Endothelial cell of umbilical vein (primary cell): ENCODE measurements around the gene PRLR. TPM values are rescaled to one million over a fixed set of nuclear protein-coding genes. Genes with fewer than 3 reads are reported as not detected.

Source experiments
- BruUV-seq: library from RNA; stranded (reverse); fragments of 400-500 nt; replicated peaks from 2 replicates; lab custom pipeline; 2021; lab: Mats Ljungman, UMichigan
- CTCF ChIA-PET: fragments of 300-600, 350-600 bp; sonication (Branson Sonifier 250); formaldehyde crosslinking; loops from one replicate; lab custom pipeline; 2021; ENCODE audit warnings: antibody characterized with exemption, inconsistent platforms; lab: Charles Lee
- POLR2A ChIA-PET: fragments of 300-600, 350-600 bp; sonication (Branson Sonifier 250); formaldehyde crosslinking; loops from one replicate; lab custom pipeline; 2021; ENCODE audit warnings: antibody characterized with exemption, inconsistent platforms; lab: Charles Lee
- DNase-seq: peaks from one replicate; pipeline ENCODE4 v3.0.0-alpha.2; 2011; ENCODE audit warnings: low read depth, low spot score
- FAIRE-seq: peaks from 2 replicates; lab custom pipeline; 2011; peaks lifted over from hg19 to GRCh38; lab: Jason Lieb, UNC
- H2AFZ ChIP-seq: 2 replicates; pipeline ENCODE4 v1.6.0; 2012; ENCODE audit warnings: low read depth, low read length, control low read depth, inconsistent platforms
- H3K27ac ChIP-seq: 2 replicates; pipeline ENCODE4 v1.5.1; 2011; ENCODE audit warnings: low read depth, mild to moderate bottlenecking, control low read depth, low read length, moderate library complexity; ENCODE audit not compliant: insufficient read depth
- H3K27me3 ChIP-seq, 2 experiments: 2 replicates each; pipeline versions ENCODE4 v1.6.0 to v1.6.1; 2011; ENCODE audit warnings: low read length in 2 of 2, mixed read lengths in 1 of 2; ENCODE audit not compliant: control insufficient read depth in 2 of 2, insufficient read depth in 2 of 2
- H3K36me3 ChIP-seq, 2 experiments: 2 replicates in 1 of 2; 3 replicates in 1 of 2; pipeline ENCODE4 v1.5.1; 2011; ENCODE audit warnings: low read length in 2 of 2, mild to moderate bottlenecking in 1 of 2, moderate library complexity in 1 of 2; ENCODE audit not compliant: control insufficient read depth in 2 of 2, insufficient read depth in 2 of 2; ENCODE audit errors: extremely low read depth in 1 of 2
- H3K4me1 ChIP-seq: 3 replicates; pipeline ENCODE4 v1.5.1; 2011; ENCODE audit warnings: mild to moderate bottlenecking, low read length; ENCODE audit not compliant: control insufficient read depth, insufficient read depth; ENCODE audit errors: extremely low read depth
- H3K4me2 ChIP-seq: 2 replicates; pipeline ENCODE4 v1.6.1; 2011; ENCODE audit warnings: low read length, control low read depth, mixed read lengths; ENCODE audit not compliant: insufficient read depth
- H3K4me3 ChIP-seq, 3 experiments: fragments of 200-600 bp in 1 of 3; sonication (generic), shearing (Covaris generic) in 1 of 3; replicated peaks in 1 of 3; 2 replicates each; pipeline ENCODE4 v1.5.1; 2011 to 2016; ENCODE audit warnings: control low read depth in 3 of 3, low read length in 3 of 3, mild to moderate bottlenecking in 2 of 3, inconsistent platforms in 1 of 3, low read depth in 1 of 3, moderate library complexity in 1 of 3; ENCODE audit not compliant: insufficient read depth in 1 of 3
- H3K79me2 ChIP-seq: 2 replicates; pipeline ENCODE4 v1.6.0; 2012; ENCODE audit warnings: low read length, inconsistent platforms; ENCODE audit not compliant: control insufficient read depth, insufficient read depth
- H3K9ac ChIP-seq: replicated peaks from 2 replicates; pipeline ENCODE3; 2011; ENCODE audit warnings: low read length, control low read depth; ENCODE audit not compliant: insufficient read depth; ENCODE audit errors: extremely low read depth
- H3K9me1 ChIP-seq: replicated peaks from 3 replicates; pipeline ENCODE4 v1.6.0; 2011; ENCODE audit warnings: mild to moderate bottlenecking, low read length; ENCODE audit not compliant: control insufficient read depth, insufficient read depth; ENCODE audit errors: extremely low read depth
- H3K9me3 ChIP-seq: replicated peaks from 2 replicates; pipeline ENCODE4 v1.5.1; 2012; ENCODE audit warnings: low read length, inconsistent platforms; ENCODE audit not compliant: control insufficient read depth, insufficient read depth
- H4K20me1 ChIP-seq: replicated peaks from 2 replicates; pipeline ENCODE3; 2011; ENCODE audit warnings: mild to moderate bottlenecking, low read length; ENCODE audit not compliant: control insufficient read depth, insufficient read depth; ENCODE audit errors: extremely low read depth
- CTCF ChIP-seq, 2 donors: IDR thresholded peaks; 1 replicate in 1 of 2; 2 replicates in 1 of 2; pipeline ENCODE4 v1.5.1; 2011; ENCODE audit warnings: low read length in 2 of 2, mild to moderate bottlenecking in 2 of 2, moderate library complexity in 2 of 2, control low read depth in 1 of 2, inconsistent platforms in 1 of 2, low read depth in 1 of 2; ENCODE audit not compliant: insufficient read depth in 1 of 2; ENCODE audit errors: extremely low read depth in 1 of 2
- EZH2 ChIP-seq: IDR thresholded peaks from 2 replicates; pipeline ENCODE4 v1.6.1; 2012; ENCODE audit warnings: borderline replicate concordance, low read depth, mild to moderate bottlenecking, moderate library complexity, low read length, inconsistent platforms; ENCODE audit not compliant: severe bottlenecking
- FOS ChIP-seq: IDR thresholded peaks from 2 replicates; pipeline ENCODE4 v1.6.1; 2011; ENCODE audit warnings: mild to moderate bottlenecking, low read length, moderate library complexity, borderline replicate concordance; ENCODE audit not compliant: insufficient read depth
- GATA2 ChIP-seq: IDR thresholded peaks from 2 replicates; pipeline ENCODE4 v1.7.0; 2011; ENCODE audit warnings: low read depth, mild to moderate bottlenecking, moderate library complexity, mixed read lengths, low read length; ENCODE audit not compliant: insufficient read length, insufficient read depth
- JUN ChIP-seq: IDR thresholded peaks from 2 replicates; pipeline ENCODE4 v1.6.1; 2011; ENCODE audit warnings: borderline replicate concordance, low read depth; ENCODE audit not compliant: insufficient read length, insufficient read depth
- MYC ChIP-seq: IDR thresholded peaks from one replicate; pipeline ENCODE4 v1.6.1; 2011; ENCODE audit warnings: mild to moderate bottlenecking, low read depth, low read length
- POLR2A ChIP-seq: IDR thresholded peaks from 2 replicates; pipeline ENCODE4 v1.6.1; 2012; ENCODE audit warnings: low read depth, mild to moderate bottlenecking, control low read depth, low read length
- POLR2AphosphoS5 ChIP-seq: IDR thresholded peaks from 2 replicates; pipeline ENCODE4 v1.6.1; 2012; ENCODE audit warnings: low read depth, mild to moderate bottlenecking, control low read depth, low read length, moderate library complexity; ENCODE audit not compliant: insufficient read depth
- dilution Hi-C: fragments of 300-500 bp; cut with MboI; formaldehyde crosslinking; loops from one replicate; pipeline ENCODE4 v1.15.0; 2019; ENCODE audit warnings: low sequenced_read_pairs; ENCODE audit not compliant: extremely low pct_ligation_motif_present
- intact Hi-C: fragments of 100-400 bp; cut with micrococcal nuclease; formaldehyde crosslinking; loops from one replicate; pipeline ENCODE4 v1.10.0; 2022
- polyA plus RNA-seq, 4 experiments: library from polyadenylated mRNA; depleted of rRNA in 3 of 4; stranded (reverse) in 3 of 4; unstranded in 1 of 4; fragments of >200 nt; gene quantifications; 2 replicates each; pipeline versions ENCODE4 v1.2.1 to v1.2.3, GENCODE V29; 2011 to 2012; ENCODE audit warnings: missing spikeins in 1 of 4
- total RNA-seq: library from RNA; stranded (reverse); gene quantifications from 2 replicates; pipeline ENCODE4 v1.2.3, GENCODE V29; 2021
- TF ChIP-seq, protein P1 (sequence below): IDR thresholded peaks from 2 replicates; pipeline ENCODE4 v1.6.1; 2011; ENCODE audit not compliant: insufficient read depth, insufficient read length

Gene PRLR
- total and polyA plus RNA-seq, 2 donors (not counting 3 experiments of a cell fraction or from before 2014, with no cell fraction given): not detected

- FAIRE-seq (no peak), DNase-seq (no peak)
- no peak for TF ChIP-seq POLR2A
- TF ChIP-seq EZH2: no peak
- TF ChIP-seq, protein P1, sequence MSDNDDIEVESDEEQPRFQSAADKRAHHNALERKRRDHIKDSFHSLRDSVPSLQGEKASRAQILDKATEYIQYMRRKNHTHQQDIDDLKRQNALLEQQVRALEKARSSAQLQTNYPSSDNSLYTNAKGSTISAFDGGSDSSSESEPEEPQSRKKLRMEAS: no peak
- TF ChIP-seq MYC: no peak
- TF ChIP-seq FOS: no peak
- TF ChIP-seq POLR2AphosphoS5: no peak
- TF ChIP-seq GATA2: no peak
- TF ChIP-seq CTCF (IDR thresholded peaks at IDR 0.05; ENCODE audit: extremely low read depth in 1 of 2, insufficient read depth in 1 of 2, low read depth in 1 of 2, low read length in 2 of 2): no peak
- TF ChIP-seq JUN: no peak
- intact Hi-C loops (no loop called here), dilution Hi-C loops (no loop called here)
- no peaks in the 10 kb centered on the region for H3K79me2 ChIP-seq
- H3K4me2 ChIP-seq: no peak overlapping the region
- ChIA-PET CTCF (no interaction called here), POLR2A (no interaction called here)
- H3K36me3 ChIP-seq: no peaks in the 10 kb centered on the region
- H3K9ac ChIP-seq: no peak overlapping the region
- H3K4me1 ChIP-seq: no peaks in the 10 kb centered on the region
- no peaks in the 10 kb centered on the region for H3K9me3 ChIP-seq
- no peaks in the 10 kb centered on the region for H3K9me1 ChIP-seq
- no peak overlapping the region for H2AFZ ChIP-seq
- H4K20me1 ChIP-seq: no peaks in the 10 kb centered on the region
- no peak overlapping the region for H3K27ac ChIP-seq
- H3K4me3 ChIP-seq: no peak overlapping the region
- BruUV-seq: no TSS peak
- peaks cover 21 to 29% of the 10 kb centered on the region in 2 experiments for H3K27me3 ChIP-seq
Measured at GRCh38 chr5:35232124-35232523, 1.8 kb upstream of the PRLR start.
